ENCODE results near the gene HEMGN. TPM values are rescaled to one million over a fixed set of nuclear protein-coding genes. Genes with fewer than 3 reads are reported as not detected.

Gene HEMGN
- total RNA-seq, 4 donors from 2014 or later, result not detected

DNA sequence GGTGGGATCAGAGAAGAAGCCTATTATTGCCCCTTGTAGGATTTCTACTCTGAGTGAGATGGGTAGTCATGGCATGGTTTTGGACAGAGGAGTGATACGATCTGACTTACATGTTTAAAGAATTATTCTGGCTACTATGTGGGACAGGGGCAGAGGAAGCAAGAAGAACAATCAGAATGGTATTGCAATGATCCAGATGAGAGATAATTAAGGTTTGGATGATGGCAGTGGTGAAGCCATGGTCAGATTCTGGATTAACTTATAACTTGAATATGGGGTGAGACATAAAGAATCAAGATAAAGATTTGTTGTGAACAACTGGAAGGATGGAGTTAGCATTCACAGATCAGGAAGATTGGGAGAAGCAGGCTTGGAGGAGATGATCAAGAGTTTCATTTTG is 3.4 kb upstream of the HEMGN start:
- H3K4me1 ChIP-seq, result no peaks in the 10 kb centered on the region
- WGBS, 2 donors (ENCODE audit: low coverage in 1 of 2), result 80 to 84% methylated on average over 1 of the region's 1 CpG
- in situ Hi-C loops (cut with MboI; ENCODE audit: low pct_ligation_motif_present in 1 of 4, low pct_unique_long_range_greater_than_20kb in 1 of 4, low sequenced_read_pairs in 3 of 4), result no loop called here
- H3K9me3 ChIP-seq, result no peaks in the 10 kb centered on the region
- TF ChIP-seq POLR2AphosphoS5 (IDR thresholded peaks at IDR 0.05), result no peak
- TF ChIP-seq, protein P1, sequence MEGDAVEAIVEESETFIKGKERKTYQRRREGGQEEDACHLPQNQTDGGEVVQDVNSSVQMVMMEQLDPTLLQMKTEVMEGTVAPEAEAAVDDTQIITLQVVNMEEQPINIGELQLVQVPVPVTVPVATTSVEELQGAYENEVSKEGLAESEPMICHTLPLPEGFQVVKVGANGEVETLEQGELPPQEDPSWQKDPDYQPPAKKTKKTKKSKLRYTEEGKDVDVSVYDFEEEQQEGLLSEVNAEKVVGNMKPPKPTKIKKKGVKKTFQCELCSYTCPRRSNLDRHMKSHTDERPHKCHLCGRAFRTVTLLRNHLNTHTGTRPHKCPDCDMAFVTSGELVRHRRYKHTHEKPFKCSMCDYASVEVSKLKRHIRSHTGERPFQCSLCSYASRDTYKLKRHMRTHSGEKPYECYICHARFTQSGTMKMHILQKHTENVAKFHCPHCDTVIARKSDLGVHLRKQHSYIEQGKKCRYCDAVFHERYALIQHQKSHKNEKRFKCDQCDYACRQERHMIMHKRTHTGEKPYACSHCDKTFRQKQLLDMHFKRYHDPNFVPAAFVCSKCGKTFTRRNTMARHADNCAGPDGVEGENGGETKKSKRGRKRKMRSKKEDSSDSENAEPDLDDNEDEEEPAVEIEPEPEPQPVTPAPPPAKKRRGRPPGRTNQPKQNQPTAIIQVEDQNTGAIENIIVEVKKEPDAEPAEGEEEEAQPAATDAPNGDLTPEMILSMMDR (IDR thresholded peaks at IDR 0.05), result no peak
- no peak for TF ChIP-seq POLR2A (IDR thresholded peaks at IDR 0.05)
- TF ChIP-seq EP300 (IDR thresholded peaks at IDR 0.05; ENCODE audit: low read depth), result no peak
- no peak overlapping the region for H3K27ac ChIP-seq
- intact Hi-C loops (cut with DNase I; ENCODE audit: low total_unique reads), result no loop called here
- no peak for DNase-seq
- no peak overlapping the region for H3K4me3 ChIP-seq
- no peaks in the 10 kb centered on the region for H3K36me3 ChIP-seq
- H3K27me3 ChIP-seq, result peaks cover 28% of the 10 kb centered on the region

DNA sequence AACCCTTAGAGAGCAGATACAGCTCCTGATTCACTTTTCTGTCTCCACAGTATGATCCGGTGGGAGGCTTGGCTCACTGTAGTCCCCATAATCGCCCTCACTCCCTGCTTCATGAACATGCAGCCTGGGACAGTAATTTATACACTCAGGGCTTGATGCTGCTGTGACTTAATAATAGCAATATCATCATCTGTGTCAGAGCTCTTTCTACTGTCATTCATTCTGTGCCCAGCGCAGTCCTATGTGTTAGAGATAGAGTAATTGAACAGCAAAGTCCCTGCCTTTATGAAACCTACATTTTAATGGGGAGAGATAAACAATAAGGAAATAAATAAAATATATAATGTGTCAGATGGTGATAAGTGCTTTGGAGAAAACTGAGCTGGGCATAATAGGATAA is 2.8 kb upstream of the HEMGN start:
- no peak for TF ChIP-seq POLR2AphosphoS5 (IDR thresholded peaks at IDR 0.05)
- no peak for TF ChIP-seq POLR2A (IDR thresholded peaks at IDR 0.05)
- TF ChIP-seq, protein P1 (IDR thresholded peaks at IDR 0.05), result no peak
- no peak for TF ChIP-seq EP300 (IDR thresholded peaks at IDR 0.05; ENCODE audit: low read depth)
- DNase-seq, result no peak
- peaks cover 34% of the 10 kb centered on the region for H3K27me3 ChIP-seq
- H3K9me3 ChIP-seq, result no peaks in the 10 kb centered on the region
- WGBS, 2 donors (ENCODE audit: low coverage in 1 of 2), result 79 to 100% methylated on average over 1 to 3 of the region's 3 CpGs
- H3K36me3 ChIP-seq, result no peaks in the 10 kb centered on the region
- no peak overlapping the region for H3K27ac ChIP-seq
- H3K4me3 ChIP-seq, result no peak overlapping the region
- no peaks in the 10 kb centered on the region for H3K4me1 ChIP-seq
- intact Hi-C loops (cut with DNase I; ENCODE audit: low total_unique reads), result no loop called here
- in situ Hi-C loops (cut with MboI; ENCODE audit: low pct_ligation_motif_present in 1 of 4, low pct_unique_long_range_greater_than_20kb in 1 of 4, low sequenced_read_pairs in 3 of 4), result no loop called here

DNA sequence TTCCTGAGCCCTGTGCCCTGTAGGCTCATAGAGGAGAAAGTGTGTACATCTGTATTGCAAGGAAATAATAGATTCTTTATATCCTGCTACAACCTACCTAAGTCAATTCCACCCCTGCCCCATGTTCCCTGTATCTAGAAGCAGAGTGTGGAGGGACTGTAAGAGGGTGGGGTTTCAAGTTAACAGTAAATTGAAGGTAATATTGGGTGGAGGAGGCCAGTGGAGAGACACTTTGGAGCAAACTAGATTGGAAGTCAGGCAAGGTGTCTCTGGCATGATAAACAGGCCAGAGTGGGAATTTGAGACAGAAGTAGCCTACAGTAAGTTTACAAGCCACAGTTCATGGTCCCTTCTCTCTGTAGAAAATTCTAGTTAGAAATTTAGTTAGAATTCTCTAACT is 2.3 kb upstream of the HEMGN start:
- H3K4me3 ChIP-seq, result no peak overlapping the region
- intact Hi-C loops (cut with DNase I; ENCODE audit: low total_unique reads) (no loop called here), in situ Hi-C loops (cut with MboI; ENCODE audit: low pct_ligation_motif_present in 1 of 4, low pct_unique_long_range_greater_than_20kb in 1 of 4, low sequenced_read_pairs in 3 of 4) (no loop called here)
- TF ChIP-seq, protein P1 (IDR thresholded peaks at IDR 0.05), result no peak
- TF ChIP-seq POLR2AphosphoS5 (IDR thresholded peaks at IDR 0.05) (no peak), EP300 (IDR thresholded peaks at IDR 0.05; ENCODE audit: low read depth) (no peak), POLR2A (IDR thresholded peaks at IDR 0.05) (no peak)
- no peaks in the 10 kb centered on the region for H3K36me3 ChIP-seq
- no peak overlapping the region for H3K27ac ChIP-seq
- H3K9me3 ChIP-seq, result no peaks in the 10 kb centered on the region
- H3K4me1 ChIP-seq, result no peaks in the 10 kb centered on the region
- no peak for DNase-seq
- H3K27me3 ChIP-seq, result peaks cover 39% of the 10 kb centered on the region

DNA sequence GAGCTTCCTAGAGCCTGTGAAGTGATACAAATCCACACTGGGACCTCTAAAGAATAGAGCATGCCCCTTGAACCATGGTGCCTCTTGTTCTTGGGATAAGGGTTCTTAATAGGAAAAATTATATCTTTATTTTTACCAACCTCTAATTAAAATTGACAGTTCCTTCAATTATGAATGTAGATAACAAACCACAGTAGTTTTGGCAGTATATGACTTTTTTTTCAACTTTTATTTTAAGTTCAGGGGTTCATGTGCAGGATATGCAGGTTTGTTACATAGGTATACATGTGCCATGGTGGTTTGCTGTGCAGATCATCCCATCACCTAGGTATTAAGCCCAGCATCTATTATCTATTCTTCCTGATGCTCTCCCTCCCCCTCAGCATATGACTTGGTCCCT is 974 bp downstream of the HEMGN start:
- intact Hi-C loops (cut with DNase I; ENCODE audit: low total_unique reads) (no loop called here), in situ Hi-C loops (cut with MboI; ENCODE audit: low pct_ligation_motif_present in 1 of 4, low pct_unique_long_range_greater_than_20kb in 1 of 4, low sequenced_read_pairs in 3 of 4) (no loop called here)
- no peaks in the 10 kb centered on the region for H3K36me3 ChIP-seq
- H3K4me3 ChIP-seq, result no peak overlapping the region
- DNase-seq, result no peak
- TF ChIP-seq POLR2A (IDR thresholded peaks at IDR 0.05) (no peak), EP300 (IDR thresholded peaks at IDR 0.05; ENCODE audit: low read depth) (no peak), POLR2AphosphoS5 (IDR thresholded peaks at IDR 0.05) (no peak)
- TF ChIP-seq, protein P1 (IDR thresholded peaks at IDR 0.05), result no peak
- no peaks in the 10 kb centered on the region for H3K9me3 ChIP-seq
- no peaks in the 10 kb centered on the region for H3K4me1 ChIP-seq
- peaks cover 48% of the 10 kb centered on the region for H3K27me3 ChIP-seq
- no peak overlapping the region for H3K27ac ChIP-seq
